HL-60 (cell line): ENCODE data around the gene GPHN.

Experiments
- DNase-seq, 2 experiments: peaks; one replicate each; pipeline ENCODE4 v3.0.0-alpha.2; 2010 to 2020; ENCODE audit warnings: low read depth in 1 of 2, low spot score in 1 of 2
- H3K27ac ChIP-seq: fragments of 250-450 bp; sonication (Bioruptor Pico); replicated peaks from 2 replicates; pipeline ENCODE4 v1.5.1; 2020; ENCODE audit warnings: mild to moderate bottlenecking, moderate library complexity
- H3K27me3 ChIP-seq: fragments of 250-450 bp; sonication (Bioruptor Pico); 2 replicates; pipeline ENCODE4 v1.5.1; 2021; ENCODE audit warnings: mild to moderate bottlenecking, moderate library complexity; ENCODE audit not compliant: insufficient read depth, poor library complexity, severe bottlenecking
- H3K4me3 ChIP-seq: replicated peaks from 2 replicates; pipeline ENCODE4 v1.5.1; 2011; ENCODE audit warnings: mild to moderate bottlenecking, control low read depth, low read length; ENCODE audit not compliant: insufficient read depth
- GABPA ChIP-seq: IDR thresholded peaks from 2 replicates; pipeline ENCODE4 v1.6.1; 2012; ENCODE audit warnings: low read depth
- POLR2AphosphoS5 ChIP-seq: IDR thresholded peaks from 2 replicates; pipeline ENCODE4 v1.6.1; 2012; ENCODE audit warnings: low read depth
- SPI1 ChIP-seq: IDR thresholded peaks from 2 replicates; pipeline ENCODE4 v1.6.1; 2012; ENCODE audit warnings: low read depth, mild to moderate bottlenecking, borderline replicate concordance
- TF ChIP-seq, protein P1 (sequence below): IDR thresholded peaks from one replicate; pipeline ENCODE4 v1.5.1; 2011; ENCODE audit warnings: low read length, control low read depth, inconsistent platforms; ENCODE audit not compliant: insufficient read depth
- TF ChIP-seq, protein P2 (sequence below): IDR thresholded peaks from 2 replicates; pipeline ENCODE4 v1.6.1; 2012; ENCODE audit warnings: low read depth; ENCODE audit not compliant: insufficient replicate concordance

Gene GPHN

DNA sequence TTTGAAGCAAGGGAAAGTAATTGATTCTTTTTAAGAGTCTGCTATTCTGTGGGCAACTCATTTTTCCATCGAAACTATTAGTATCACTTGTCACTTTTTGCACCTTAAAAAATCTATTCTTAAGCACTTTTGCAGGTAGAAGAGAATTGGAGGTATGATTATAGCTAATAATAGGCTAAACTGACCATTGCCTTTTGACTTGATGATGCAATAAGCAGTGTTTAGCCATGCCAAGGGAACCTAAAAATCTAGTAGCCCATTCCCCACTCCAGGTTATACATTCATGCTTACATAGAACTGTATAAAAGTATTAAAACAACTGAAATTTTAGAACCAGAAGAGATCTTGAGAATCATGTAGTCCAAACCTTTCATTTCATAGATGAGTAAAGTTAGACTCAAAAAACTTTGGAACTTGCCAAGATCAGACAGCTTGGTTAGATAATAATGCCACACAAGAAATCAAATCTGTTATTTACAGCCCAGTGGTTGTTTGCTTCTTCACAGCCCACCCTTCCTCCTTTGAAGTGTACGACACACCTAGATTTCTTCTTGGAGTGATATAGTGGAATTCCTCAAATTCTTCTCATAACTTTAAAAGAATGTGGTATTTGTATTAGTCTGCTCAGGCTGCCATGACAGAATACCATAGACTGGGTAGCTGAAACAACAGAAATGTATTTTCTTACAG is 659.6 kb downstream of the GPHN start:
- no peak overlapping the region for H3K27ac ChIP-seq
- H3K27me3 ChIP-seq = no peaks in the 10 kb centered on the region
- no peak for DNase-seq
- TF ChIP-seq POLR2AphosphoS5 = no peak
- TF ChIP-seq, protein P1, sequence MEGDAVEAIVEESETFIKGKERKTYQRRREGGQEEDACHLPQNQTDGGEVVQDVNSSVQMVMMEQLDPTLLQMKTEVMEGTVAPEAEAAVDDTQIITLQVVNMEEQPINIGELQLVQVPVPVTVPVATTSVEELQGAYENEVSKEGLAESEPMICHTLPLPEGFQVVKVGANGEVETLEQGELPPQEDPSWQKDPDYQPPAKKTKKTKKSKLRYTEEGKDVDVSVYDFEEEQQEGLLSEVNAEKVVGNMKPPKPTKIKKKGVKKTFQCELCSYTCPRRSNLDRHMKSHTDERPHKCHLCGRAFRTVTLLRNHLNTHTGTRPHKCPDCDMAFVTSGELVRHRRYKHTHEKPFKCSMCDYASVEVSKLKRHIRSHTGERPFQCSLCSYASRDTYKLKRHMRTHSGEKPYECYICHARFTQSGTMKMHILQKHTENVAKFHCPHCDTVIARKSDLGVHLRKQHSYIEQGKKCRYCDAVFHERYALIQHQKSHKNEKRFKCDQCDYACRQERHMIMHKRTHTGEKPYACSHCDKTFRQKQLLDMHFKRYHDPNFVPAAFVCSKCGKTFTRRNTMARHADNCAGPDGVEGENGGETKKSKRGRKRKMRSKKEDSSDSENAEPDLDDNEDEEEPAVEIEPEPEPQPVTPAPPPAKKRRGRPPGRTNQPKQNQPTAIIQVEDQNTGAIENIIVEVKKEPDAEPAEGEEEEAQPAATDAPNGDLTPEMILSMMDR = no peak
- TF ChIP-seq, protein P2, sequence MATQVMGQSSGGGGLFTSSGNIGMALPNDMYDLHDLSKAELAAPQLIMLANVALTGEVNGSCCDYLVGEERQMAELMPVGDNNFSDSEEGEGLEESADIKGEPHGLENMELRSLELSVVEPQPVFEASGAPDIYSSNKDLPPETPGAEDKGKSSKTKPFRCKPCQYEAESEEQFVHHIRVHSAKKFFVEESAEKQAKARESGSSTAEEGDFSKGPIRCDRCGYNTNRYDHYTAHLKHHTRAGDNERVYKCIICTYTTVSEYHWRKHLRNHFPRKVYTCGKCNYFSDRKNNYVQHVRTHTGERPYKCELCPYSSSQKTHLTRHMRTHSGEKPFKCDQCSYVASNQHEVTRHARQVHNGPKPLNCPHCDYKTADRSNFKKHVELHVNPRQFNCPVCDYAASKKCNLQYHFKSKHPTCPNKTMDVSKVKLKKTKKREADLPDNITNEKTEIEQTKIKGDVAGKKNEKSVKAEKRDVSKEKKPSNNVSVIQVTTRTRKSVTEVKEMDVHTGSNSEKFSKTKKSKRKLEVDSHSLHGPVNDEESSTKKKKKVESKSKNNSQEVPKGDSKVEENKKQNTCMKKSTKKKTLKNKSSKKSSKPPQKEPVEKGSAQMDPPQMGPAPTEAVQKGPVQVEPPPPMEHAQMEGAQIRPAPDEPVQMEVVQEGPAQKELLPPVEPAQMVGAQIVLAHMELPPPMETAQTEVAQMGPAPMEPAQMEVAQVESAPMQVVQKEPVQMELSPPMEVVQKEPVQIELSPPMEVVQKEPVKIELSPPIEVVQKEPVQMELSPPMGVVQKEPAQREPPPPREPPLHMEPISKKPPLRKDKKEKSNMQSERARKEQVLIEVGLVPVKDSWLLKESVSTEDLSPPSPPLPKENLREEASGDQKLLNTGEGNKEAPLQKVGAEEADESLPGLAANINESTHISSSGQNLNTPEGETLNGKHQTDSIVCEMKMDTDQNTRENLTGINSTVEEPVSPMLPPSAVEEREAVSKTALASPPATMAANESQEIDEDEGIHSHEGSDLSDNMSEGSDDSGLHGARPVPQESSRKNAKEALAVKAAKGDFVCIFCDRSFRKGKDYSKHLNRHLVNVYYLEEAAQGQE = no peak
- TF ChIP-seq SPI1 = no peak
- no peak for TF ChIP-seq GABPA
- no peak overlapping the region for H3K4me3 ChIP-seq

DNA sequence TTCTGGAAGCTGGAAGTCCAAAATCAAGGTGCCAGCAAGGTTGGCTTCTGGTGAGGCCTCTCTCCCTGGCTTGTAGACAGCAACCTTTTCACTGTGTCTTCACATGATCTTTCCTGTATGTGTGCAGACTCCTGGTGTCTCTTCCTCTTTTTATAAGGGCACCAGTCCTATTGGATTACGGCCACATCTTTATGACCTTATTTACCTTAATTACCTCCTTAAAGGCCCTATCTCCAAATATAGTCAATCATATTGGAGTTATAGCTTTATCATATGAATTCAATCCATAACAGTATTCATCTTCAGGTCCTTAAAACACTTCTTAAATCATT is 660.1 kb downstream of the GPHN start:
- no peak for DNase-seq
- Histone ChIP-seq H3K27me3 (no peaks in the 10 kb centered on the region), H3K4me3 (no peak overlapping the region), H3K27ac (no peak overlapping the region)
- TF ChIP-seq SPI1 (no peak), GABPA (no peak), POLR2AphosphoS5 (no peak)
- TF ChIP-seq, protein P1 = no peak

DNA sequence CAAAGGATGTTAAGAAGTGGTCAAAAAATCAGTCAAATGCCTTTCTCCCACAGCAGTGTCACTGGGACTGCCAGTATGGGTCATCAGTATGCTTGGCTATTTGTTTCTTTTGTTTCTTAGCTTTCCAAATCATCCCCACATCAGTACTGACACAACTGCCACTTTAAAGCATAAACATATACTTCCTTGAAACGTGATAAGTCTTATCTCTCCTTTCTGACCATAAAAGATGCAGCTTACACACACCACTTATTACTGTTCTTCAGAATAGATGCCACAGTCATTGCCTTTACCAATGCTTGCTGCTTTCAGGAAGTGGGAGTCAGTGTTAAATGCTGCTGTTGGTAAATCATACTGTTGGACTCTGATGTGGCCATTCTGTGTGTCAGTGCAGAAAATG is 662.7 kb downstream of the GPHN start:
- DNase-seq = no peak
- H3K27me3 ChIP-seq = no peaks in the 10 kb centered on the region
- TF ChIP-seq, protein P1 = no peak
- TF ChIP-seq GABPA (no peak), POLR2AphosphoS5 (no peak), SPI1 (no peak)
- TF ChIP-seq, protein P2 = no peak
- H3K4me3 ChIP-seq = no peak overlapping the region
- H3K27ac ChIP-seq = no peak overlapping the region

DNA sequence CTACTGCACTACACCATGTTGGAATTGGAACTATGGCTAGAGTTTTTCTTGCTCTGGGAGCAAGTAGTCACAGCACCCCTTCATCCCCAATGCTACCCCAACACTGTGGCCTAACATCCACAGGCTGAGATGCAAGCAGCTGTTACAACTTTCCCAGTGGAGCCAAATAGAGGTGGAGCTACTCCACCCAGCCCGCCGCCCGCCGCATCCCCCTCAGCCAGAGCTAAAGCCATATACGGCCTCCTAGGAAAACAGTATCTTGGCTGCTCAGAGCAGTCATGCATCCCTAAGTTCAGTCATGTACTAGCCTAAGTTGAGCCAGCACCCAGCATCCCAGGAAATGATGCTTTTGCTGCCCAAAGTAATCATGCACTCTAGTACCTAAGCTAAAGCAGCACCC is 664.1 kb downstream of the GPHN start:
- Histone ChIP-seq H3K27ac (no peak overlapping the region), H3K4me3 (no peak overlapping the region), H3K27me3 (no peaks in the 10 kb centered on the region)
- no peak for DNase-seq
- TF ChIP-seq, protein P1 = no peak
- TF ChIP-seq SPI1 (no peak), POLR2AphosphoS5 (no peak), GABPA (no peak)
- TF ChIP-seq, protein P2 = no peak
